BLaER1 treated with 17β-estradiol and CSF1 and Interleukin-3, amounts not matched to agents 10 nM and 100 nM (cell line): Measurements from ENCODE around the gene ZNF236.
A peak's percentile ranks its signal among the peaks of the same experiment; 100 is the strongest.
"Not testable (repeated sequence)": the region's sequence is repeated elsewhere in the genome, so short reads cannot be mapped to it uniquely, and the experiment has no call there.

Source experiments
- H3K27ac ChIP-seq, 11 experiments: shearing (Covaris generic); formaldehyde crosslinking; 2 replicates each; pipeline ENCODE4 v1.8.1; 2022
- H3K27me3 ChIP-seq, 11 experiments: shearing (Covaris generic); formaldehyde crosslinking; 2 replicates each; pipeline ENCODE4 v1.8.1; 2022
- H3K36me3 ChIP-seq, 11 experiments: shearing (Covaris generic); formaldehyde crosslinking; 2 replicates each; pipeline ENCODE4 v1.8.1; 2022
- H3K4me1 ChIP-seq, 10 experiments: shearing (Covaris generic); formaldehyde crosslinking; 2 replicates each; pipeline ENCODE4 v1.8.1; 2022
- H3K4me2 ChIP-seq, 11 experiments: shearing (Covaris generic); formaldehyde crosslinking; 2 replicates each; pipeline ENCODE4 v1.8.1; 2022
- H3K4me3 ChIP-seq, 10 experiments: shearing (Covaris generic); formaldehyde crosslinking; 2 replicates each; pipeline ENCODE4 v1.8.1; 2022
- H3K9ac ChIP-seq, 11 experiments: shearing (Covaris generic); formaldehyde crosslinking; 2 replicates each; pipeline ENCODE4 v1.8.1; 2022
- H3K9me3 ChIP-seq, 11 experiments: shearing (Covaris generic); formaldehyde crosslinking; replicated peaks in 1 of 11; 2 replicates each; pipeline ENCODE4 v1.8.1; 2022
- H4K20me1 ChIP-seq, 11 experiments: shearing (Covaris generic); formaldehyde crosslinking; 2 replicates each; pipeline ENCODE4 v1.8.1; 2022
- Cebpa-rat ChIP-seq, 11 experiments: shearing (Covaris generic); IDR thresholded peaks; 2 replicates each; pipeline ENCODE4 v1.8.1; 2022

The ZNF236 gene

GRCh38 chr18:76822506-76823160 is at the start of gene ZNF236:
Gene ZNF236 (plus strand): TSS chr18:76822557. CDS start chr18:76822608, 51 bp downstream.
- peak within 1 kb of the TSS; percentile 94 to 100 (median 99) for H3K9ac ChIP-seq
- H3K9me3 ChIP-seq, result no peaks in the 10 kb centered on the region
- peak within 1 kb of the TSS; percentile 96 to 100 (median 98) for H3K27ac ChIP-seq
- H3K4me2 ChIP-seq, result peak within 1 kb of the TSS; percentile 84 to 99 (median 93)
- H3K4me1 ChIP-seq, result peaks cover 26 to 49% (median 31%) of the 10 kb centered on the region in 10 experiments
- H3K4me3 ChIP-seq, result peak within 1 kb of the TSS; percentile 73 to 96 (median 80)
- peaks cover 0 to 18% (median 10%) of the 10 kb centered on the region in 11 experiments; a peak in 11 of 22 replicates for H3K36me3 ChIP-seq
- peaks cover 0 to 37% (median 7%) of the 10 kb centered on the region in 11 experiments; a peak in 11 of 22 replicates for H4K20me1 ChIP-seq
- TF ChIP-seq Cebpa-rat (IDR thresholded peaks at IDR 0.05), result no peak
- H3K27me3 ChIP-seq, result no peaks in the 10 kb centered on the region

DNA sequence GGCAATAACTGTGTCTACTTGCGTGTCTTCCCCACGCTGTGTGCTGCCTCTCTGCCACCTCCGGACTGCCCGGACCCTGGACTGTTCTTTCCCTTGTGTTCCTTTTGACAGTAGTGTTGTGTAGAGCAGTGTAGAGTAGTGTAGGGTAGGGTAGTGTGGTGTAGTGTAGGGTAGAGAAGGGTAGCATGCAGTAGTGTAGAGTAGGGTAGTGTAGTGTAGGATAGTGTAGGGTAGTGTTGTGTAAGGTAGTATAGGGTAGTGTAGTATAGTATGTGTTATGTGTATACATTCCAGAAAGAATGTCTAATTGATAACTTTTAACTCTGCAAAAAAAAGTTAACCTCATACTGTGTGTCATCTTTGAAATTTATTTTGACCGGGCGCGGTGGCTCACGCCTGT is 49.7 kb upstream of the ZNF236 start:
- H3K9me3 ChIP-seq, result peaks cover 18 to 33% (median 29%) of the 10 kb centered on the region in 11 experiments; a peak in 21 of 22 replicates
- H3K27ac ChIP-seq, result no peak overlapping the region
- no peak overlapping the region for H3K4me3 ChIP-seq
- no peak overlapping the region for H3K4me2 ChIP-seq
- H3K36me3 ChIP-seq, result no peaks in the 10 kb centered on the region
- no peaks in the 10 kb centered on the region for H4K20me1 ChIP-seq
- no peak for TF ChIP-seq Cebpa-rat (IDR thresholded peaks at IDR 0.05)
- 0 out of 20 replicates have a peak, but pooled peaks cover 0 to 4% (median 0%) of the 10 kb centered on the region in 10 experiments for H3K4me1 ChIP-seq
- no peaks in the 10 kb centered on the region for H3K27me3 ChIP-seq
- no peak overlapping the region for H3K9ac ChIP-seq

DNA sequence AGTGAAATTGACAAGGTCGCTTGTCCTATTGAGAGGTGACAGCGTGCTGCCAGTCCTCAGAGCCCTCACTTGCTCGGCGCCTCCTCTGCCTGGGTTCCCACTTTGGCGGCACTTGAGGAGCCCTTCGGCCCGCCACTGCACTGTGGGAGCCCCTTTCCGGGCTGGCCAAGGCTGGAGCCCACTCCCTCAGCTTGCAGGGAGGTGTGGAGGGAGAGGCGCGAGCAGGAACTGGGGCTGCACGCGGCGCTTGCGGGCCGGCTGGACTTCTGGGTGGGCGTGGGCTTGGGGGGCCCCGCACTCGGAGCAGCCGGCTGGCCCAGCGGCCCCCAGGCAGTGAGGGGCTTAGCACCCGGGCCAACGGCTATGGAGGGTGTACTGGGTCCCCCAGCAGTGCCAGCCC is 45.3 kb upstream of the ZNF236 start:
- not testable (repeated sequence) for H3K27ac ChIP-seq, H3K36me3 ChIP-seq, H3K27me3 ChIP-seq, H3K9me3 ChIP-seq, H3K9ac ChIP-seq, H3K4me3 ChIP-seq, H4K20me1 ChIP-seq, H3K4me1 ChIP-seq, H3K4me2 ChIP-seq

DNA sequence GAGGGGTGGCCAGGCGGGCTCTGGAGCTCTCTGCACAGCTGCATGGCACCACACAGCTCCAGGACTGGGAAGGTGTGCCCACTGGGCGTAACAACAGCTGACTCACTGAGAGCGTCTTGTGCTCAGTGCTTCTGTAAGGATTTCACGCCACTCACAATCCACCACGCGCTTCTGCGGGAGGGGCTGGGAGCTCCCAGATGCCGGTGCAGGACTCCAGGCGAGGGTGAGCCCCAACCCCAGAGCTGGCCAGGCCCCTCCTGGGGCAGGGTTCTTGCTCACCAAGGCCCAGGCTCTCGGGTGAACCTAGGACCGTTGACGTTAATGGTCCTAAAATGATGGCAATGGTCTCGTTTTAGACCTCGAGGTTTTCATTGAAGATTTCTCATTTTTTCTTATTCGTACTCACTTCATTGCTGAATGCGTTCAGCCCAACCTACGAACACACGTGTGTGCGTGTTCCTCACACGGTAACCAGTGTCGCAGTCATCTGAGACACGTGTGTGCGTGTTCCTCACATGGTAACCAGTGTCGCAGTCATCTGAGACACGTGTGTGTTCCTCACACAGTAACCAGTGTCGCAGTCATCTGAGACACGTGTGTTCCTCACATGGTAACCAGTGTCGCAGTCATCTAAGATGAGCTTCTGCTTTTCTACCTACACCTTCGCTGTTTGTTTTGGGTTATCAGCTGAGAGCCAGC is 38.4 kb upstream of the ZNF236 start:
- H4K20me1 ChIP-seq, result no peaks in the 10 kb centered on the region
- H3K27me3 ChIP-seq, result peaks cover 0 to 3% (median 0%) of the 10 kb centered on the region in 11 experiments; a peak in 1 of 22 replicates
- TF ChIP-seq Cebpa-rat (IDR thresholded peaks at IDR 0.05), result no peak

DNA sequence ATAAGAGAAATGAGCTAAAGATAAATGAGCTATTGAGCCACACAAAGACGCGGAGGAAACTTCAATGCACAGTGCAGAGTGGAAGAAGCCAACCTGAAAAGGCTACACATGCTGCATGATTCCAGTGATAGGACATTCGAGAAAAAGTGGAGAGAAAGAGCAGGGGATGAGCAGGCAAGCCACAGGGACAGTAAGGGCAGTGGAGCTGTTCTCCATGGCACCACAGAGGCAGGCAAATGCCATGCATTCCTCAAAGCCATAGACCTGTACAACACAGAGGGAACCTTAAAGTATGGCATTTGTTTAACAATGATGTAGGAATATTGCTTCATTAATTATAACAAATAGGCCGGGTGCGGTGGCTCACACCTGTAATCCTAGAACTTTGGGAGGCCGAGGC is 36.5 kb upstream of the ZNF236 start:
- TF ChIP-seq Cebpa-rat (IDR thresholded peaks at IDR 0.05), result no peak

More for the DNA sequence above, 38.4 kb upstream of the ZNF236 start:
- Histone ChIP-seq H3K4me1 (no peaks in the 10 kb centered on the region), H3K27ac (no peak overlapping the region), H3K4me3 (no peak overlapping the region), H3K36me3 (no peaks in the 10 kb centered on the region), H3K9me3 (peaks cover 17 to 27% (median 23%) of the 10 kb centered on the region in 11 experiments), H3K9ac (no peak overlapping the region), H3K4me2 (no peak overlapping the region)

GRCh38 chr18:76788571-76789317 is 33.6 kb upstream of the ZNF236 start:
- Histone ChIP-seq H3K4me1 (no peaks in the 10 kb centered on the region), H3K36me3 (peaks cover 0 to 5% (median 0%) of the 10 kb centered on the region in 11 experiments; a peak in 2 of 22 replicates), H3K4me2 (no peak overlapping the region), H3K27me3 (peaks cover 0 to 3% (median 0%) of the 10 kb centered on the region in 11 experiments; a peak in 2 of 22 replicates), H4K20me1 (no peaks in the 10 kb centered on the region), H3K9ac (no peak overlapping the region), H3K4me3 (no peak overlapping the region), H3K9me3 (peaks cover 50 to 62% (median 58%) of the 10 kb centered on the region in 11 experiments), H3K27ac (no peak overlapping the region)
- TF ChIP-seq Cebpa-rat (IDR thresholded peaks at IDR 0.05), result no peak

More for the DNA sequence above, 36.5 kb upstream of the ZNF236 start:
- H3K27me3 ChIP-seq, result peaks cover 0 to 3% (median 0%) of the 10 kb centered on the region in 11 experiments; a peak in 1 of 22 replicates
- H3K9me3 ChIP-seq, result peaks cover 32 to 46% (median 41%) of the 10 kb centered on the region in 11 experiments
- H3K4me3 ChIP-seq, result no peak overlapping the region
- H3K4me1 ChIP-seq, result no peaks in the 10 kb centered on the region
- H3K4me2 ChIP-seq, result no peak overlapping the region
- H3K36me3 ChIP-seq, result 0 out of 22 replicates have a peak, but pooled peaks cover 0 to under 1% (median 0%) of the 10 kb centered on the region in 11 experiments
- H4K20me1 ChIP-seq, result no peaks in the 10 kb centered on the region
- H3K9ac ChIP-seq, result no peak overlapping the region
- H3K27ac ChIP-seq, result no peak overlapping the region

DNA sequence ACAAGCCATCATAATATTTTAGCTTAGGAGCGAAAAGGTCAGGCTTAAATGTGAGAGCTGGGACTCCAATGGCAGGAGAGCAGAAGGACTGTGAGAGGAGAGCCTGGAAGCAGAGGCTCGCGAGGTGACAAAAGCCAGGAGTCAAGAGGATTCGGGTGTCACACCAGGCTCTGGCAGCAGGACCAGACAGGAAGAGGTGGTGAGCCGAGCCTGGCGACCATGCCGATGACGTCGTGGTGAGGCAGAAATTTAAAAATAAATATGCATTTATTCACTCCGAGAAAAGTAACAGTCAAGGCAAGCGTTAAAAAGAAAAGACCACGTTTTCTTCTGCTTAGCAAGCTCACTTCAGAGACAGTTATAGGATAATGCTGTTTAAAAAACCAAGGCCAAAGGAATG is 31.3 kb upstream of the ZNF236 start:
- H3K4me2 ChIP-seq, result no peak overlapping the region
- no peak for TF ChIP-seq Cebpa-rat (IDR thresholded peaks at IDR 0.05)
- no peak overlapping the region for H3K4me3 ChIP-seq
- H3K36me3 ChIP-seq, result peaks cover 0 to 5% (median 0%) of the 10 kb centered on the region in 11 experiments; a peak in 2 of 22 replicates
- H3K27ac ChIP-seq, result no peak overlapping the region
- H4K20me1 ChIP-seq, result no peaks in the 10 kb centered on the region
- H3K9ac ChIP-seq, result no peak overlapping the region
- 0 out of 20 replicates have a peak, but pooled peaks cover 0 to 4% (median 0%) of the 10 kb centered on the region in 10 experiments for H3K4me1 ChIP-seq
- peaks cover 50 to 66% (median 58%) of the 10 kb centered on the region in 11 experiments for H3K9me3 ChIP-seq
- peaks cover 0 to 3% (median 0%) of the 10 kb centered on the region in 11 experiments; a peak in 2 of 22 replicates for H3K27me3 ChIP-seq

GRCh38 chr18:76791642-76792041 is 30.7 kb upstream of the ZNF236 start:
- Histone ChIP-seq H3K36me3 (peaks cover 0 to 5% (median 0%) of the 10 kb centered on the region in 11 experiments; a peak in 2 of 22 replicates), H4K20me1 (no peaks in the 10 kb centered on the region), H3K9ac (no peak overlapping the region), H3K27me3 (peaks cover 0 to 3% (median 0%) of the 10 kb centered on the region in 11 experiments; a peak in 2 of 22 replicates), H3K4me3 (no peak overlapping the region), H3K4me2 (no peak overlapping the region), H3K9me3 (peaks cover 50 to 70% (median 59%) of the 10 kb centered on the region in 11 experiments), H3K4me1 (0 out of 20 replicates have a peak, but pooled peaks cover 0 to 4% (median 0%) of the 10 kb centered on the region in 10 experiments), H3K27ac (no peak overlapping the region)
- no peak for TF ChIP-seq Cebpa-rat (IDR thresholded peaks at IDR 0.05)
